ENCODE results near the gene ARPIN.

The ARPIN gene

GRCh38 chr15:89912674-89913396 lies at the start of gene ARPIN:
ARPIN (minus strand) TSS chr15:89912952; CDS start chr15:89912835, 117 bp downstream.
- TF ChIP-seq NFIC (IDR thresholded peaks at IDR 0.05) (no peak), ZBTB7A (IDR thresholded peaks at IDR 0.05; ENCODE audit: low read depth) (peak; percentile 84), EGR1 (IDR thresholded peaks at IDR 0.05) (no peak), CREB1 (IDR thresholded peaks at IDR 0.05; ENCODE audit: low read depth) (no peak), TEAD4 (IDR thresholded peaks at IDR 0.05) (peak; percentile 49), RAD21 (IDR thresholded peaks at IDR 0.05; ENCODE audit: low read depth) (no peak), TAF1 (IDR thresholded peaks at IDR 0.05; ENCODE audit: low read depth) (peak; percentile 50), TCF12 (IDR thresholded peaks at IDR 0.05; ENCODE audit: low read depth) (no peak), FOXM1 (IDR thresholded peaks at IDR 0.05; ENCODE audit: borderline replicate concordance, low read depth) (no peak), YY1 (IDR thresholded peaks at IDR 0.05; ENCODE audit: low read depth) (peak; percentile 65; the same call in 1 of the 2 replicates), USF1 (IDR thresholded peaks at IDR 0.05) (no peak), EP300 (IDR thresholded peaks at IDR 0.05; ENCODE audit: borderline replicate concordance) (no peak), REST (IDR thresholded peaks at IDR 0.05; ENCODE audit: low read depth) (no peak), MAX (IDR thresholded peaks at IDR 0.05) (peak; percentile 41), CEBPB (IDR thresholded peaks at IDR 0.05) (no peak)

- TF ChIP-seq EP300 (IDR thresholded peaks at IDR 0.05; ENCODE audit: borderline replicate concordance) (no peak), TAF1 (IDR thresholded peaks at IDR 0.05; ENCODE audit: low read depth) (no peak), FOXM1 (IDR thresholded peaks at IDR 0.05; ENCODE audit: borderline replicate concordance, low read depth) (no peak), TCF12 (IDR thresholded peaks at IDR 0.05; ENCODE audit: low read depth) (no peak), CEBPB (IDR thresholded peaks at IDR 0.05) (no peak), REST (IDR thresholded peaks at IDR 0.05; ENCODE audit: low read depth) (no peak), CREB1 (IDR thresholded peaks at IDR 0.05; ENCODE audit: low read depth) (no peak)
Measured at GRCh38 chr15:89958107-89958805, 45.5 kb upstream of the ARPIN start.

GRCh38 chr15:89954541-89954940 lies 41.8 kb upstream of the ARPIN start:
- TF ChIP-seq CEBPB (IDR thresholded peaks at IDR 0.05) (no peak), REST (IDR thresholded peaks at IDR 0.05; ENCODE audit: low read depth) (no peak), ZBTB7A (IDR thresholded peaks at IDR 0.05; ENCODE audit: low read depth) (no peak), EGR1 (IDR thresholded peaks at IDR 0.05) (no peak), TCF12 (IDR thresholded peaks at IDR 0.05; ENCODE audit: low read depth) (no peak), FOXM1 (IDR thresholded peaks at IDR 0.05; ENCODE audit: borderline replicate concordance, low read depth) (no peak), TEAD4 (IDR thresholded peaks at IDR 0.05) (no peak), YY1 (IDR thresholded peaks at IDR 0.05; ENCODE audit: low read depth) (no peak), RAD21 (IDR thresholded peaks at IDR 0.05; ENCODE audit: low read depth) (no peak), CREB1 (IDR thresholded peaks at IDR 0.05; ENCODE audit: low read depth) (no peak), EP300 (IDR thresholded peaks at IDR 0.05; ENCODE audit: borderline replicate concordance) (no peak), MAX (IDR thresholded peaks at IDR 0.05) (no peak), TAF1 (IDR thresholded peaks at IDR 0.05; ENCODE audit: low read depth) (no peak), USF1 (IDR thresholded peaks at IDR 0.05) (no peak), NFIC (IDR thresholded peaks at IDR 0.05) (no peak)
